Measurements from ENCODE around the gene FOXA1. TPM values are rescaled to one million over a fixed set of nuclear protein-coding genes. Genes with fewer than 3 reads are reported as not detected.

The FOXA1 gene
- total RNA-seq, 1 experiment from 2014 or later = 8.7 TPM

- intact Hi-C loops (cut with micrococcal nuclease; ENCODE audit: unreplicated experiment) = loop anchor here (5.0 kb wide), 1 partner anchor 347 kb away; no protein-coding TSS in a partner anchor
- TF ChIP-seq POLR2AphosphoS5 (IDR thresholded peaks at IDR 0.05; ENCODE audit: low read depth, low read length) (no peak), CTCF (IDR thresholded peaks at IDR 0.05) (peak; percentile 85)
- peak; percentile 82 for ATAC-seq
- no peaks in the 10 kb centered on the region; the same call in 1 of the 2 replicates for H3K4me1 ChIP-seq (ENCODE audit: control insufficient read depth, insufficient read depth, low read length)
- no peaks in the 10 kb centered on the region for H3K9me3 ChIP-seq (ENCODE audit: control insufficient read depth, insufficient read depth, low read depth, low read length)
- POLR2A ChIA-PET = no interaction called here
- H3K36me3 ChIP-seq (ENCODE audit: control insufficient read depth, insufficient read depth, low read length) = no peaks in the 10 kb centered on the region
- peak overlapping the region; percentile 65; the same call in 1 of the 2 replicates for H3K27ac ChIP-seq (ENCODE audit: low read length)
- H3K4me3 ChIP-seq (ENCODE audit: low read depth in 2 of 2, low read length in 2 of 2) = peak overlapping the region; percentile 45 to 62
- in situ Hi-C loops (cut with HindIII; ENCODE audit: low pct_unique_long_range_greater_than_20kb, low sequenced_read_pairs) = no loop called here
- BruUV-seq (replicated peaks) = no TSS peak
- no peaks in the 10 kb centered on the region; the same call in 1 of the 2 replicates for H3K27me3 ChIP-seq (ENCODE audit: control insufficient read depth, insufficient read depth, low read length)
- CTCF ChIA-PET = no interaction called here
- peak; percentile 32 for DNase-seq (ENCODE audit: low read depth, low spot score)
These were observed 645 bp downstream of the FOXA1 start for GRCh38 chr14:37594238-37594970.

GRCh38 chr14:37593511-37594237 is 1.4 kb downstream of the FOXA1 start:
- no peaks in the 10 kb centered on the region; the same call in 1 of the 2 replicates for H3K27me3 ChIP-seq (ENCODE audit: control insufficient read depth, insufficient read depth, low read length)
- H3K4me3 ChIP-seq (ENCODE audit: low read depth in 2 of 2, low read length in 2 of 2) = peak overlapping the region; percentile 45 to 62
- no peaks in the 10 kb centered on the region for H3K9me3 ChIP-seq (ENCODE audit: control insufficient read depth, insufficient read depth, low read depth, low read length)
- DNase-seq (ENCODE audit: low read depth, low spot score) = no peak
- peak overlapping the region; percentile 65 for H3K27ac ChIP-seq (ENCODE audit: low read length)
- POLR2A ChIA-PET = no interaction called here
- CTCF ChIA-PET = interaction anchor here (0.6 kb wide), 1 partner anchor 224 kb away, joined by 3 read pairs; no protein-coding TSS in a partner anchor
- intact Hi-C loops (cut with micrococcal nuclease; ENCODE audit: unreplicated experiment) (loop anchor here (5.0 kb wide), 1 partner anchor 346 kb away; no protein-coding TSS in a partner anchor), in situ Hi-C loops (cut with HindIII; ENCODE audit: low pct_unique_long_range_greater_than_20kb, low sequenced_read_pairs) (no loop called here)
- TSS peak; percentile 74 for BruUV-seq (replicated peaks)
- no peaks in the 10 kb centered on the region; the same call in 1 of the 2 replicates for H3K4me1 ChIP-seq (ENCODE audit: control insufficient read depth, insufficient read depth, low read length)
- TF ChIP-seq SIN3A (IDR thresholded peaks at IDR 0.05; ENCODE audit: borderline replicate concordance, insufficient read depth, low read depth, low read length) (no peak), TCF7L2 (IDR thresholded peaks at IDR 0.05; ENCODE audit: low read depth, low read length) (no peak), POLR2AphosphoS5 (IDR thresholded peaks at IDR 0.05; ENCODE audit: low read depth, low read length) (no peak), CTCF (IDR thresholded peaks at IDR 0.05) (no peak), REST (IDR thresholded peaks at IDR 0.05; ENCODE audit: insufficient read depth in 1 of 2, low read depth in 2 of 2, low read length in 1 of 2) (no peak)
- ATAC-seq = no peak
- no peaks in the 10 kb centered on the region for H3K36me3 ChIP-seq (ENCODE audit: control insufficient read depth, insufficient read depth, low read length)
